Mucosa of rectum (tissue), 2 donors: ENCODE measurements around the gene FBRSL1.
"Not testable (repeated sequence)": the region's sequence is repeated elsewhere in the genome, so short reads cannot be mapped to it uniquely, and the experiment has no call there.

ENCODE experiments used
- H3K27ac ChIP-seq, 2 donors: one replicate each; pipeline ENCODE4 v1.7.0; 2013; ENCODE audit warnings: inconsistent platforms in 2 of 2, low read depth in 2 of 2, low read length in 2 of 2
- H3K27me3 ChIP-seq, 2 donors: one replicate each; pipeline ENCODE4 v1.7.0; 2013; ENCODE audit warnings: low read length in 2 of 2; ENCODE audit not compliant: control insufficient read depth in 2 of 2, insufficient read depth in 2 of 2
- H3K36me3 ChIP-seq, 2 donors: one replicate each; pipeline ENCODE4 v1.7.0; 2013; ENCODE audit warnings: low read length in 2 of 2; ENCODE audit not compliant: control insufficient read depth in 2 of 2, insufficient read depth in 2 of 2
- H3K4me1 ChIP-seq, 2 donors: one replicate each; pipeline ENCODE4 v1.7.0; 2013; ENCODE audit warnings: low read length in 2 of 2, mild to moderate bottlenecking in 1 of 2; ENCODE audit not compliant: control insufficient read depth in 2 of 2, insufficient read depth in 2 of 2
- H3K4me3 ChIP-seq, 2 donors: one replicate each; pipeline ENCODE4 v1.7.0; 2013; ENCODE audit warnings: low read length in 2 of 2
- H3K9ac ChIP-seq, 2 donors: one replicate each; pipeline ENCODE4 v1.7.0; 2013; ENCODE audit warnings: low read length in 2 of 2, low read depth in 1 of 2, mild to moderate bottlenecking in 1 of 2
- H3K9me3 ChIP-seq, 2 donors: one replicate each; pipeline ENCODE4 v1.7.0; 2013; ENCODE audit warnings: low read length in 2 of 2; ENCODE audit not compliant: control insufficient read depth in 2 of 2
- donor health status: healthy.
- donor health status: Normal muscosa, but diverticular disease.

The FBRSL1 gene

DNA sequence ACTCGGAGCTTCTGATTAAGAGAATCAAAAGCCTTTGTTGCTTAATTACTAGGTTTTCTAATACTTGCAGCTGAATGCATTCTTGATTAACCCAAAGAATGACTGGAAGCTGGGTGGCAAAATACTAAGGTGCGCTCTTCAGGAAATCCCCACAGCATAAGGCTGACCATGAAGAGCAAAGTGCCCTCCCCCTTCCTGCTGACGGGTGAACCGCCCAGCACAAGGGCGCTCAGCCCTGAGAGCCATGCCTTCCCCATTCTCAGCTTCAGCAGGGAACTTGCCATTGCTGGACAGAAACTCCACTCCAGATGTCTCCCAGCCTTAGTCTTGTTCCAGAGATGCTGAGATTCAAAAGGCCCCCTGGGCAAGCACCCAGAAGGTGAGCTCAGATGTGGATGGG is 27.2 kb upstream of the FBRSL1 start:
- no peaks in the 10 kb centered on the region for H3K36me3 ChIP-seq
- H3K27me3 ChIP-seq, result no peaks in the 10 kb centered on the region
- no peaks in the 10 kb centered on the region for H3K4me1 ChIP-seq
- no peak overlapping the region for H3K27ac ChIP-seq
- H3K4me3 ChIP-seq, result no peak overlapping the region
- no peak overlapping the region for H3K9ac ChIP-seq
- no peaks in the 10 kb centered on the region for H3K9me3 ChIP-seq

GRCh38 chr12:132463284-132463924 is 26.5 kb upstream of the FBRSL1 start:
- not testable (repeated sequence) for H3K27me3 ChIP-seq, H3K4me3 ChIP-seq, H3K9ac ChIP-seq, H3K36me3 ChIP-seq, H3K4me1 ChIP-seq, H3K27ac ChIP-seq, H3K9me3 ChIP-seq

GRCh38 chr12:132464304-132464703 is 25.6 kb upstream of the FBRSL1 start:
- H3K4me3 ChIP-seq, H3K27me3 ChIP-seq, H3K9me3 ChIP-seq, H3K27ac ChIP-seq, H3K9ac ChIP-seq, H3K36me3 ChIP-seq, H3K4me1 ChIP-seq: not testable (repeated sequence)

- H3K4me1 ChIP-seq, result no peaks in the 10 kb centered on the region
- no peak overlapping the region for H3K27ac ChIP-seq
- no peaks in the 10 kb centered on the region for H3K27me3 ChIP-seq
- no peak overlapping the region for H3K4me3 ChIP-seq
- H3K36me3 ChIP-seq, result no peaks in the 10 kb centered on the region
- H3K9ac ChIP-seq, result no peak overlapping the region
- no peaks in the 10 kb centered on the region for H3K9me3 ChIP-seq
These were observed 25.1 kb upstream of the FBRSL1 start for GRCh38 chr12:132464820-132465219.

DNA sequence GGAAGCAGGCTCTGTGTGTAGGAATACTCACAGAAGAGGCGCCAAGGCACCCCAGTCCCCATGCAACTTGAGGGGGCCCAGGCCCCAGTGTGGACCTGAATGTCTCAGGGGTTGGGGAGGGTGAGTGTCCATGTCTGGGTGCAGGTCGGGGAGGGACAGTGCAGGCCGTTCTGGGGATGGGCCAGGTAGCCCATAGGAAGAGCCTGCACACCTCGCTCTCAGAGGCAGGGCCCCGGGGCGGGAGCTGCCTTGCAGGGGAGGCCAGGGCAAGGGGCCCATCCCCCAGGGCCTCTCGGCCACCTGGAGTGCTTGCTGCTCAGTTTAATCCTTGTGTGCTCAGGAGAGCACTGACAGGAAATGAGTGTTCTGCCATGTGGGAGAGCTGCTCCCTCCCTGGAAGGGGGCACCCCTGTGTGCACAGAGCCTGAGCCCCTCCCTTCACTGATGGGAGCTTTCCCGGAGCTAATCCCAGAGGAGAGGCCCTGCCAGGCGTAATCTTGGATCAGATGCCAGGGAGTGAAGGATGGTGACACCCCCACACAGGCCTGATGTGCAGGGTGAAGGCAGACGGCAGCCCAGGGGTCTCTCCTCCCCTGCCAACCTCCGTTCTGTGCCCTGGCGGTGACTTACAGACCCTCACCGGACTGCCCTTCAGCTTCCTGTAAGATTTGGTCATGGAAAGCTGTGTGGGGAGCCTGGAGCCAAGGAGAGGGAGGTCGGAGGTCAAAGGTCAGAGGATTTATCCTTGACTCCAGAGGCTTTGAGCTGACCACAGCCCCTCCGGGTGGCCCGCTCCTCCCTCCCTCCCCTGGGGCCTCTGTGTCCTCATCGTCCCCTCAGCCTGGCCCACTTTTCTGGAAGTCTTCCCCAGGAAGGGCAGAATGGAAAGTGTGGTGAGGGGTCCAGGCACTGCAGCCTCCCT is 24.4 kb upstream of the FBRSL1 start:
- Histone ChIP-seq H3K27ac (no peak overlapping the region), H3K4me3 (no peak overlapping the region), H3K9me3 (no peaks in the 10 kb centered on the region), H3K27me3 (no peaks in the 10 kb centered on the region), H3K9ac (no peak overlapping the region), H3K36me3 (no peaks in the 10 kb centered on the region), H3K4me1 (no peaks in the 10 kb centered on the region)

- Histone ChIP-seq H3K36me3 (no peaks in the 10 kb centered on the region), H3K4me3 (no peak overlapping the region), H3K9me3 (no peaks in the 10 kb centered on the region), H3K27ac (no peak overlapping the region), H3K27me3 (no peaks in the 10 kb centered on the region), H3K4me1 (no peaks in the 10 kb centered on the region), H3K9ac (no peak overlapping the region)
These were observed 23.4 kb upstream of the FBRSL1 start for GRCh38 chr12:132466241-132467201.

DNA sequence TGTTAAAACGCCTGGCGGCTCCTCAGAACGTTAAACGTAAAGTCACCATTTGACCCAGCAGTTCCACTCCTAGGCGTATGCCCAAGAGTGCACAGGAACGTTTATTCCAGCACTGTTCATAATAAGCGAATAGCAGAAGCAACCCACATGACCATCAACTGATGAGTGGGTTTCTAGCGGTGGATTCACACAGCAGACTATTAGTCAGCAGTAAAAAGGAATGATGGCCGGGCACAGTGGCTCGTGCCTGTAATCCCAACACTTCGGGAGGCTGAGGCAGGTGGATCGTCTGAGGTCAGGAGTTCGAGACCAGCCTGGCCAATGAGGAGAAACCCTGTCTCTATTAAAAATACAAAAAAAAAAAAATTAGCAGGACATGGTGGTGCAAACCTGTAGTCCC is 22.4 kb upstream of the FBRSL1 start:
- no peak overlapping the region for H3K4me3 ChIP-seq
- H3K27ac ChIP-seq, result no peak overlapping the region
- no peak overlapping the region for H3K9ac ChIP-seq
- no peaks in the 10 kb centered on the region for H3K27me3 ChIP-seq
- H3K36me3 ChIP-seq, result no peaks in the 10 kb centered on the region
- peaks cover 0 to 3% of the 10 kb centered on the region in 2 donors for H3K4me1 ChIP-seq
- no peaks in the 10 kb centered on the region for H3K9me3 ChIP-seq

DNA sequence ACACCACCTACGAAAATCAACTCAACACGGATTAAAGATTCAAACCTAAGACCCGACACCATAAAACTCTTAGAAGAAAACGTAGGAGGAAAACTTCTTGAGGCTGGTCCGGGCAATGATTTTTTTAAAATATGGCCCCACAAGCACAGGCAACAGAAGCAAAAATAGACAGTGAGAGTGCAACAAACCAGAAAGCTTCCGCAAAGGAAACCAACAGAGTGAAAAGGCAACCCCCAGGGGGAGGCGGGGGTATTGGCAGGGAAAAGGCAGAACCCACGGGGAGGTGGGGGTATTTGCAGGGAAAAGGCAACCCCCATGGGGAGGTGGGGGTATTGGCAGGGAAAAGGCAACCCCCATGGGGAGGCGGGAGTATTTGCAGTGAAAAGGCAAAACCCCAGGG is 20.5 kb upstream of the FBRSL1 start:
- Histone ChIP-seq H3K9ac (no peak overlapping the region), H3K36me3 (no peaks in the 10 kb centered on the region), H3K27me3 (no peaks in the 10 kb centered on the region), H3K9me3 (no peaks in the 10 kb centered on the region), H3K4me3 (no peak overlapping the region), H3K27ac (no peak overlapping the region), H3K4me1 (peaks cover 0 to 6% of the 10 kb centered on the region in 2 donors)

- H3K27ac ChIP-seq, result no peak overlapping the region
- no peaks in the 10 kb centered on the region for H3K36me3 ChIP-seq
- H3K9ac ChIP-seq, result no peak overlapping the region
- no peaks in the 10 kb centered on the region for H3K27me3 ChIP-seq
- H3K4me1 ChIP-seq, result peaks cover 0 to 6% of the 10 kb centered on the region in 2 donors
- no peaks in the 10 kb centered on the region for H3K9me3 ChIP-seq
- H3K4me3 ChIP-seq, result no peak overlapping the region
These were observed 19.6 kb upstream of the FBRSL1 start for GRCh38 chr12:132470397-132470796.
